MM.1S (cell line): ENCODE data around the gene KCNH2.

Experiments
- DNase-seq: peaks from one replicate; pipeline ENCODE4 v3.0.0-alpha.2; 2015
- H2AFZ ChIP-seq: fragments of 300-600 bp; sonication (generic); 2 replicates; pipeline ENCODE4 v1.6.0; 2016; ENCODE audit warnings: antibody characterized with exemption, low read length
- H3F3A ChIP-seq: fragments of 300-600 bp; sonication (generic); 2 replicates; pipeline ENCODE4 v1.6.1; 2016; ENCODE audit warnings: mild to moderate bottlenecking, antibody characterized with exemption, low read length, moderate library complexity, mixed read lengths; ENCODE audit not compliant: insufficient read depth
- H3K27ac ChIP-seq: fragments of 300-600 bp; sonication (generic); 2 replicates; pipeline ENCODE4 v1.5.1; 2016; ENCODE audit warnings: mild to moderate bottlenecking, low read length
- H3K27me3 ChIP-seq: fragments of 300-600 bp; sonication (generic); replicated peaks from 2 replicates; pipeline ENCODE4 v1.6.0; 2016; ENCODE audit warnings: low read length; ENCODE audit not compliant: insufficient read depth
- H3K36me3 ChIP-seq: fragments of 300-600 bp; sonication (generic); replicated peaks from 2 replicates; pipeline ENCODE4 v1.6.1; 2016; ENCODE audit warnings: mild to moderate bottlenecking, low read length, mixed read lengths; ENCODE audit not compliant: insufficient read depth
- H3K4me1 ChIP-seq: fragments of 300-600 bp; sonication (generic); 2 replicates; pipeline ENCODE4 v1.6.1; 2016; ENCODE audit warnings: low read length, mixed read lengths
- H3K4me2 ChIP-seq: fragments of 300-600 bp; sonication (generic); 2 replicates; pipeline ENCODE4 v1.6.0; 2016; ENCODE audit warnings: low read depth, low read length
- H3K4me3 ChIP-seq: fragments of 300-600 bp; sonication (generic); 2 replicates; pipeline ENCODE4 v1.5.1; 2016; ENCODE audit warnings: low read length, mixed read lengths
- H3K79me2 ChIP-seq: fragments of 300-600 bp; sonication (generic); 2 replicates; pipeline ENCODE4 v1.6.1; 2016; ENCODE audit warnings: mixed run types, low read length, mixed read lengths
- H3K9ac ChIP-seq: fragments of 300-600 bp; sonication (generic); 2 replicates; pipeline ENCODE4 v1.6.1; 2016; ENCODE audit warnings: low read length, mixed read lengths
- H3K9me2 ChIP-seq: fragments of 300-600 bp; sonication (generic); replicated peaks from 2 replicates; pipeline ENCODE4 v1.6.1; 2016; ENCODE audit warnings: mild to moderate bottlenecking, low read length, mixed read lengths; ENCODE audit not compliant: insufficient read depth
- H3K9me3 ChIP-seq: fragments of 300-600 bp; sonication (generic); replicated peaks from 2 replicates; pipeline ENCODE4 v1.6.1; 2016; ENCODE audit warnings: mild to moderate bottlenecking, low read length, mixed read lengths; ENCODE audit not compliant: insufficient read depth
- H4K20me1 ChIP-seq: fragments of 300-600 bp; sonication (generic); 2 replicates; pipeline ENCODE4 v1.6.1; 2016; ENCODE audit warnings: mild to moderate bottlenecking, low read length, moderate library complexity, mixed read lengths; ENCODE audit not compliant: insufficient read depth
- EZH2 ChIP-seq: fragments of 300-600 bp; sonication (generic); optimal IDR thresholded peaks from 2 replicates; pipeline ENCODE3; 2017; ENCODE audit warnings: low read depth, mild to moderate bottlenecking, antibody characterized with exemption, low read length, mixed read lengths
- EZH2phosphoT487 ChIP-seq: fragments of 300-600 bp; sonication (generic); IDR thresholded peaks from 2 replicates; pipeline ENCODE4 v1.6.1; 2018; ENCODE audit warnings: antibody characterized with exemption, low read length
- TF ChIP-seq, protein P1 (sequence below): fragments of 300-600 bp; sonication (generic); IDR thresholded peaks from 2 replicates; pipeline ENCODE4 v1.5.1; 2016; ENCODE audit warnings: antibody characterized with exemption, low read length, mixed read lengths

KCNH2 gene

DNA sequence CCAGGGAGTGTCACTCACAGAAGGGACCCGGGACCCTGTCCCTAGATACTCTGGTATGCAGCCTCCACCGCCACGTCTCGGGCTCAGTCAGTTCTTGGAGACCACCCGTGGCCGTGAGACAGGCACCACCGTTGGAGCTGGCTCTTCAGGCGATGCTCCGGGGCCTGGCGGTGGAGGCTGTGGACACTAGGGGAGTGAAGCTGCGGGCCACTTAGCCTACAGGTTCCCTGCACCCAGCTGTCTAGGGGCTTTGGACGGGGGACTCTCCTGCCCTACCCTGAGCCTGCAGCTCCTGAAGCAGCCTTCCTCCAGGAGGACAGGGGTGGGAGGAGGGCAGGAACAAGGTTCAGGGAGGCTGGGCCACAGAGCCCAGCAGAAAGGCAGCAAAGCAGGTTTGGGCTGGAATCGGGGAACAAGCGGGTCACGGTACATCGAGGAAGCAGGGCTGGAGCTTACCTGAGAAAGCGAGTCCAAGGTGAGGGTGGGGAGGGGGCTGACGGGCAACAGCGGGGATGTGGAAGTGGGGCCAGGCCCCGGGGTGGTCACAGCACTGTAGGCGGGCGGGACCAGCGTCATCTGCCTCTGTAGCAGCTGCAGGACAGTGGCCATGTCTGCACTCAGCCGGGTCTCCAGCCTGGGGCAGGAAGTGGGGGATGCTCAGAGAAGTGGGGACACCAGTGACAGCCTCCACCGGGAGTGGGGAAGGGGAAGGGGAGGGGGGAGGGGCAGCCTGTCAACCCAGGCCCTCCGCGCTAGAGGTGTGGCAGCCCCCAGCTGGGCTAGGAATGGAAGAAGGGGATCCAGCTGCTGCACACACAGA is 31.5 kb downstream of the KCNH2 start:
- Histone ChIP-seq H3F3A (no peaks in the 10 kb centered on the region), H3K4me2 (no peak overlapping the region)

GRCh38 chr7:150945853-150946420 is 32.2 kb downstream of the KCNH2 start:
- Histone ChIP-seq H3K4me3 (no peak overlapping the region), H2AFZ (no peak overlapping the region), H3F3A (no peaks in the 10 kb centered on the region), H4K20me1 (no peaks in the 10 kb centered on the region), H3K27ac (no peak overlapping the region), H3K36me3 (no peaks in the 10 kb centered on the region), H3K27me3 (no peaks in the 10 kb centered on the region), H3K79me2 (no peaks in the 10 kb centered on the region), H3K4me2 (no peak overlapping the region), H3K9me3 (no peaks in the 10 kb centered on the region), H3K9me2 (no peaks in the 10 kb centered on the region), H3K4me1 (peaks cover 14% of the 10 kb centered on the region), H3K9ac (no peak overlapping the region)
- DNase-seq: no peak
- TF ChIP-seq, protein P1, sequence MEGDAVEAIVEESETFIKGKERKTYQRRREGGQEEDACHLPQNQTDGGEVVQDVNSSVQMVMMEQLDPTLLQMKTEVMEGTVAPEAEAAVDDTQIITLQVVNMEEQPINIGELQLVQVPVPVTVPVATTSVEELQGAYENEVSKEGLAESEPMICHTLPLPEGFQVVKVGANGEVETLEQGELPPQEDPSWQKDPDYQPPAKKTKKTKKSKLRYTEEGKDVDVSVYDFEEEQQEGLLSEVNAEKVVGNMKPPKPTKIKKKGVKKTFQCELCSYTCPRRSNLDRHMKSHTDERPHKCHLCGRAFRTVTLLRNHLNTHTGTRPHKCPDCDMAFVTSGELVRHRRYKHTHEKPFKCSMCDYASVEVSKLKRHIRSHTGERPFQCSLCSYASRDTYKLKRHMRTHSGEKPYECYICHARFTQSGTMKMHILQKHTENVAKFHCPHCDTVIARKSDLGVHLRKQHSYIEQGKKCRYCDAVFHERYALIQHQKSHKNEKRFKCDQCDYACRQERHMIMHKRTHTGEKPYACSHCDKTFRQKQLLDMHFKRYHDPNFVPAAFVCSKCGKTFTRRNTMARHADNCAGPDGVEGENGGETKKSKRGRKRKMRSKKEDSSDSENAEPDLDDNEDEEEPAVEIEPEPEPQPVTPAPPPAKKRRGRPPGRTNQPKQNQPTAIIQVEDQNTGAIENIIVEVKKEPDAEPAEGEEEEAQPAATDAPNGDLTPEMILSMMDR: no peak
- TF ChIP-seq EZH2phosphoT487: no peak

More for the DNA sequence above, 31.5 kb downstream of the KCNH2 start:
- Histone ChIP-seq H4K20me1 (no peaks in the 10 kb centered on the region), H3K4me1 (peaks cover 12% of the 10 kb centered on the region), H3K36me3 (no peaks in the 10 kb centered on the region), H3K79me2 (no peaks in the 10 kb centered on the region), H3K9me2 (no peaks in the 10 kb centered on the region), H3K9me3 (no peaks in the 10 kb centered on the region), H3K27ac (no peak overlapping the region), H3K9ac (no peak overlapping the region), H3K27me3 (no peaks in the 10 kb centered on the region), H3K4me3 (no peak overlapping the region), H2AFZ (no peak overlapping the region)
- TF ChIP-seq EZH2phosphoT487: no peak
- TF ChIP-seq EZH2: no peak
- TF ChIP-seq, protein P1: no peak
- no peak for DNase-seq

DNA sequence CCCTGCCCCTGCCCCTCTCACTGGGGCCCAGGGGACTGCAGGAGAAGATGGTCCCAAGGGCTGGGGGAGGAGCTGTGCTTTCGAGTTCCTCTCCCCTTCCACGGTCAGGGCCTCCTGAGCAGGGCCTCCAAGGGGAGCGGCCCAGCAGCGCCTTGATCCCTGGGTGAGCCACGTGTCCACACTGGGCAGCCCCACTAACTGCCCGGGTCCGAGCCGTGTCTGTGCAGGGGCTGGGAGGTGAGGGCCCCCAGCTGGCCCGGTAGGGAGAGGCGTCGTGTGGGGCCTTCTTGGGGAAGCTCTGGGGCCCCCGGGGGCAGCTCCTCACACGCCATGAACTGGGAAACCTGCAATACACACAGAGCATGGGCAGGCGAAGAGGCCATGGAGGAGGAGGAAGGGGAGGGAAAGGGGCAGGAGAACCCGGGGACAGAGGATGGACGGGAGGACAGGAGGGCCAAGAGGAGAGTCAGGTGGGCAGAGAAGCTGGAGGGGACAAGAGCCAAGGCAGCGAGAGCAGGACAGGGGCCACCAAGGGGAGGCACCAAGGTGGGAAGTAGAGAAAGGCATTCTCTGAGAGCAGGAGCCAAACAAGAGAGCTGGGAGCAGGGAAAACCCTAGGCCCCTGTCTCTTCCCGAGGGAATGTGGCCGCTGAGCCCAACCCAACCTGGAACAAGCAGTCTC is 32.8 kb downstream of the KCNH2 start:
- H3K4me2 ChIP-seq: no peak overlapping the region
- H4K20me1 ChIP-seq: no peaks in the 10 kb centered on the region
- no peaks in the 10 kb centered on the region for H3K79me2 ChIP-seq
- no peak overlapping the region for H3K27ac ChIP-seq
- no peaks in the 10 kb centered on the region for H3K36me3 ChIP-seq
- peaks cover 14% of the 10 kb centered on the region for H3K4me1 ChIP-seq
- TF ChIP-seq, protein P1: no peak
- TF ChIP-seq EZH2phosphoT487 (no peak), EZH2 (no peak)
- H2AFZ ChIP-seq: no peak overlapping the region
- no peak overlapping the region for H3K4me3 ChIP-seq
- no peak overlapping the region for H3K9ac ChIP-seq
- no peaks in the 10 kb centered on the region for H3F3A ChIP-seq
- no peaks in the 10 kb centered on the region for H3K9me2 ChIP-seq
- no peaks in the 10 kb centered on the region for H3K9me3 ChIP-seq
- H3K27me3 ChIP-seq: no peaks in the 10 kb centered on the region
- DNase-seq: no peak
